ENCODE results near the gene ZDHHC20.

DNA sequence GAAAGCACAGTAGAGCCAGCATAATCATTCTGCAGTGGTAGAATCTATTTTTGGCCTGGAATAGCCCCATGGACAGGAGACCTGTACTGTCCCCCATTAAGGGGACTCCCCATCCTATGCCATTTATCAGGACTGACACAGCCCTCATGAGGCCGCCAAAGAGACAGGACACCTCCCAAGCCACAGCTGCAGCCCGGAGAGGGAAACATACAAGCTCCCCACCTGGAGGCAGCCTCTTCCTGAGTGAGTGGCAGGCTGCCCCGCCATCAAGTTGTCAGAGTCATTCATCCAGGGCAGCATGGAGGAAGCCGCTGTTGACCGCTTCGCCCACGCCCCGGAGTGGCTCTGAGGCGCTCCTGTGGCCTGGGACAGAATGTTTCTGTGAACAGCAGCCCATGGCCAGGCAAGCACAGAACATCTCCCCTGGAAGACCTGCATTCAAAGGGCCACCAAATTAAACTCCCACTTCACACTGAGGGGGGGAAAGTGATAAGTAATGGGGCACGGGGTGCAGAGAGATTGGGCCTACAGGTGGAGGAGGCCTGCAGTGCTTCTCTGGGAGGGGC is 111.3 kb downstream of the ZDHHC20 start:
- TF ChIP-seq POLR2A (IDR thresholded peaks at IDR 0.05; ENCODE audit: low read length) (no peak), GATA1 (IDR thresholded peaks at IDR 0.05; ENCODE audit: low read depth, low read length) (no peak)

Data from erythroblast (primary cell).